ENCODE data around the gene CHTOP. TPM values are rescaled to one million over a fixed set of nuclear protein-coding genes. Genes with fewer than 3 reads are reported as not detected.
A peak's percentile ranks its signal among the peaks of the same experiment; 100 is the strongest.

The CHTOP gene
- total RNA-seq, 4 donors from 2014 or later: 35.2 to 86.1 (median 65.2) TPM

DNA sequence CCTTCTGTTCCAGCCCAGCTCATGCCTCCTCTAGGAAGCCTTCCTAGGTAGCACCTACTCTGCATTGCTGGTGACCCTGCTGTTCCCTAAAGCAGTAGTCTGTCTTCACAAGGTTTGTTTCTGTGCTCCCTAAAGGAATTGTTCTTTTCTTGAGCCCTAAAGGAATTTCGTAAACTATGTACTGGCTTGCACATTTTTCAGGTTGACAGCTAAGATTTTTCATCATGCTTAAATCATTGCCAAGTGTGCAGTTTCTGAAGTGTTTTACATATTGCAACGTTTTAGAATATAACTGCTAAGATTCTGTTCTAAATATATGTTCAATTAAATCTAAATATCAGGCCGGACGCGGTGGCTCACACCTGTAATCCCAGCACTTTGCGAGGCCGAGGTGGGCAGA is 34.0 kb upstream of the CHTOP start:
- Histone ChIP-seq H3K9me3 (no peaks in the 10 kb centered on the region), H3K4me3 (no peak overlapping the region), H3K27ac (no peak overlapping the region), H3K27me3 (no peaks in the 10 kb centered on the region), H3K4me1 (peaks cover 0 to 3% (median 0%) of the 10 kb centered on the region in 4 donors), H3K36me3 (peaks cover 0 to 3% (median 0%) of the 10 kb centered on the region in 4 donors)
- WGBS, 2 donors (ENCODE audit: low coverage in 1 of 2): 77 to 91% methylated on average over 3 to 7 of the region's 7 CpGs
- in situ Hi-C loops (cut with MboI; ENCODE audit: low pct_ligation_motif_present in 1 of 4, low pct_unique_long_range_greater_than_20kb in 1 of 4, low sequenced_read_pairs in 3 of 4) (loop anchor here in 1 of 4 donors (25.0 kb wide), 1 partner anchor 238 kb away; the partner anchor contains the start of gene S100A9), intact Hi-C loops (cut with DNase I; ENCODE audit: low total_unique reads) (no loop called here)
- no peak for DNase-seq
- TF ChIP-seq POLR2A (IDR thresholded peaks at IDR 0.05) (no peak), EP300 (IDR thresholded peaks at IDR 0.05; ENCODE audit: low read depth) (no peak), POLR2AphosphoS5 (IDR thresholded peaks at IDR 0.05) (no peak)
- TF ChIP-seq, protein P1, sequence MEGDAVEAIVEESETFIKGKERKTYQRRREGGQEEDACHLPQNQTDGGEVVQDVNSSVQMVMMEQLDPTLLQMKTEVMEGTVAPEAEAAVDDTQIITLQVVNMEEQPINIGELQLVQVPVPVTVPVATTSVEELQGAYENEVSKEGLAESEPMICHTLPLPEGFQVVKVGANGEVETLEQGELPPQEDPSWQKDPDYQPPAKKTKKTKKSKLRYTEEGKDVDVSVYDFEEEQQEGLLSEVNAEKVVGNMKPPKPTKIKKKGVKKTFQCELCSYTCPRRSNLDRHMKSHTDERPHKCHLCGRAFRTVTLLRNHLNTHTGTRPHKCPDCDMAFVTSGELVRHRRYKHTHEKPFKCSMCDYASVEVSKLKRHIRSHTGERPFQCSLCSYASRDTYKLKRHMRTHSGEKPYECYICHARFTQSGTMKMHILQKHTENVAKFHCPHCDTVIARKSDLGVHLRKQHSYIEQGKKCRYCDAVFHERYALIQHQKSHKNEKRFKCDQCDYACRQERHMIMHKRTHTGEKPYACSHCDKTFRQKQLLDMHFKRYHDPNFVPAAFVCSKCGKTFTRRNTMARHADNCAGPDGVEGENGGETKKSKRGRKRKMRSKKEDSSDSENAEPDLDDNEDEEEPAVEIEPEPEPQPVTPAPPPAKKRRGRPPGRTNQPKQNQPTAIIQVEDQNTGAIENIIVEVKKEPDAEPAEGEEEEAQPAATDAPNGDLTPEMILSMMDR (IDR thresholded peaks at IDR 0.05): no peak

GRCh38 chr1:153602749-153603148 is 31.1 kb upstream of the CHTOP start:
- H3K4me1 ChIP-seq: peaks cover 0 to 9% (median under 1%) of the 10 kb centered on the region in 4 donors

DNA sequence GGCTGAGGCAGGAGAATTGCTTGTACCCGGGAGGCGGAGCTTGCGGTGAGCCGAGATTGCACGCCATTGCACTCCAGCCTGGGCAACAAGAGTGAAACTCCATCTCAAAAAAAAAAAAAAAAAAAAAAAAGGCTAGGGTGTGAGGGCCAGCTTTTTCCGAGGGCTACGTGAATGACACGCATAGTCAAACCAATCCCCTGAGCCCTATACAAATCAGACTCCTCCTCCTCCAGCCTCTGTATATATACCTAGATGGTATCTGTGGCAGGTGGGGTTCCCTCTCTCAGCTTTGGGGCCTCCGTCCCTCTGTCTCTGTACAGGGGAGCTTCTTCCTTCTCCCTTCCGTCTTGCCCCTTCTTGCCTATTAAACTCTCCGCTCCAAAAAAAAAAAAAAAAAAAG is 27.7 kb upstream of the CHTOP start:
- Histone ChIP-seq H3K36me3 (peaks cover 0 to 19% (median 3%) of the 10 kb centered on the region in 4 donors), H3K4me1 (peaks cover 21 to 39% (median 29%) of the 10 kb centered on the region in 4 donors), H3K9me3 (no peaks in the 10 kb centered on the region), H3K27ac (no peak overlapping the region), H3K27me3 (no peaks in the 10 kb centered on the region), H3K4me3 (no peak overlapping the region)
- TF ChIP-seq, protein P1 (IDR thresholded peaks at IDR 0.05): no peak
- TF ChIP-seq EP300 (IDR thresholded peaks at IDR 0.05; ENCODE audit: low read depth): no peak
- TF ChIP-seq POLR2A (IDR thresholded peaks at IDR 0.05): no peak
- no peak for TF ChIP-seq POLR2AphosphoS5 (IDR thresholded peaks at IDR 0.05)
- 82 to 95% methylated on average over 3 to 11 of the region's 11 CpGs for WGBS, 2 donors (ENCODE audit: low coverage in 1 of 2)
- in situ Hi-C loops (cut with MboI; ENCODE audit: low pct_ligation_motif_present in 1 of 4, low pct_unique_long_range_greater_than_20kb in 1 of 4, low sequenced_read_pairs in 3 of 4) (no loop called here), intact Hi-C loops (cut with DNase I; ENCODE audit: low total_unique reads) (no loop called here)
- DNase-seq: no peak

More at GRCh38 chr1:153602749-153603148, 31.1 kb upstream of the CHTOP start:
- Histone ChIP-seq H3K27ac (no peak overlapping the region), H3K36me3 (peaks cover 0 to 19% (median 3%) of the 10 kb centered on the region in 4 donors), H3K4me3 (no peak overlapping the region), H3K27me3 (no peaks in the 10 kb centered on the region), H3K9me3 (no peaks in the 10 kb centered on the region)
- WGBS, 2 donors (ENCODE audit: low coverage in 1 of 2): 86 to 91% methylated on average over 6 of the region's 6 CpGs
- intact Hi-C loops (cut with DNase I; ENCODE audit: low total_unique reads) (loop anchor here (1.0 kb wide), 1 partner anchor 20 kb away; no protein-coding TSS in a partner anchor), in situ Hi-C loops (cut with MboI; ENCODE audit: low pct_ligation_motif_present in 1 of 4, low pct_unique_long_range_greater_than_20kb in 1 of 4, low sequenced_read_pairs in 3 of 4) (no loop called here)
- no peak for TF ChIP-seq POLR2A (IDR thresholded peaks at IDR 0.05)
- TF ChIP-seq, protein P1 (IDR thresholded peaks at IDR 0.05): no peak
- no peak for TF ChIP-seq POLR2AphosphoS5 (IDR thresholded peaks at IDR 0.05)
- TF ChIP-seq EP300 (IDR thresholded peaks at IDR 0.05; ENCODE audit: low read depth): no peak
- DNase-seq: no peak

DNA sequence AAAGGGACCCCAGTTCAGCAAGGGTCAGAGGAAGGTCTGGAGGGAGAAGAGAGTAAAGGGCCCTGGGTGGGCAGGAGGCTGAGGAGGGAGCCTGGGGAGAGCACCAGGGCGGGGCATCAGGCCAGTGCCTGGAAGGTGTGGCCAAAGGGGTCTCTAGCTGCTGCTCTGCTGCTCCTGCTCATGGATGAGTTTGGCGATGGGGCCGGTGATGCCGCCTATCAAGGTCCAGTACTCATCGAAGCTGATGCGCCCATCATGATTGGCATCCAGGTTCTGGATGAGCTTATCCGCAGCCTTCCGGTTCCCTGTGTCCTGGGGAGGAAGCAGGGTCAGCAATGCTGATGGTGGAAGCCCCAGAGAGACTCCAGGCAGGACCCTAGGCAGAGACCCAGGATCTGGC is 26.5 kb upstream of the CHTOP start:
- DNase-seq: no peak
- H3K27ac ChIP-seq: peak overlapping the region; percentile 89 to 97 (median 92)
- peaks cover 21 to 44% (median 33%) of the 10 kb centered on the region in 4 donors for H3K4me1 ChIP-seq
- no peaks in the 10 kb centered on the region for H3K27me3 ChIP-seq
- 94 to 100% methylated on average over 2 to 8 of the region's 8 CpGs for WGBS, 2 donors (ENCODE audit: low coverage in 1 of 2)
- peaks cover 0 to 19% (median 3%) of the 10 kb centered on the region in 4 donors for H3K36me3 ChIP-seq
- in situ Hi-C loops (cut with MboI; ENCODE audit: low pct_ligation_motif_present in 1 of 4, low pct_unique_long_range_greater_than_20kb in 1 of 4, low sequenced_read_pairs in 3 of 4) (no loop called here), intact Hi-C loops (cut with DNase I; ENCODE audit: low total_unique reads) (no loop called here)
- no peak for TF ChIP-seq EP300 (IDR thresholded peaks at IDR 0.05; ENCODE audit: low read depth)
- TF ChIP-seq, protein P1 (IDR thresholded peaks at IDR 0.05): no peak
- no peak for TF ChIP-seq POLR2AphosphoS5 (IDR thresholded peaks at IDR 0.05)
- TF ChIP-seq POLR2A (IDR thresholded peaks at IDR 0.05): no peak
- no peak overlapping the region for H3K4me3 ChIP-seq
- no peaks in the 10 kb centered on the region for H3K9me3 ChIP-seq
